ENCODE measurements around the gene PDLIM1.

Gene PDLIM1, protein sequence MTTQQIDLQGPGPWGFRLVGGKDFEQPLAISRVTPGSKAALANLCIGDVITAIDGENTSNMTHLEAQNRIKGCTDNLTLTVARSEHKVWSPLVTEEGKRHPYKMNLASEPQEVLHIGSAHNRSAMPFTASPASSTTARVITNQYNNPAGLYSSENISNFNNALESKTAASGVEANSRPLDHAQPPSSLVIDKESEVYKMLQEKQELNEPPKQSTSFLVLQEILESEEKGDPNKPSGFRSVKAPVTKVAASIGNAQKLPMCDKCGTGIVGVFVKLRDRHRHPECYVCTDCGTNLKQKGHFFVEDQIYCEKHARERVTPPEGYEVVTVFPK

DNA sequence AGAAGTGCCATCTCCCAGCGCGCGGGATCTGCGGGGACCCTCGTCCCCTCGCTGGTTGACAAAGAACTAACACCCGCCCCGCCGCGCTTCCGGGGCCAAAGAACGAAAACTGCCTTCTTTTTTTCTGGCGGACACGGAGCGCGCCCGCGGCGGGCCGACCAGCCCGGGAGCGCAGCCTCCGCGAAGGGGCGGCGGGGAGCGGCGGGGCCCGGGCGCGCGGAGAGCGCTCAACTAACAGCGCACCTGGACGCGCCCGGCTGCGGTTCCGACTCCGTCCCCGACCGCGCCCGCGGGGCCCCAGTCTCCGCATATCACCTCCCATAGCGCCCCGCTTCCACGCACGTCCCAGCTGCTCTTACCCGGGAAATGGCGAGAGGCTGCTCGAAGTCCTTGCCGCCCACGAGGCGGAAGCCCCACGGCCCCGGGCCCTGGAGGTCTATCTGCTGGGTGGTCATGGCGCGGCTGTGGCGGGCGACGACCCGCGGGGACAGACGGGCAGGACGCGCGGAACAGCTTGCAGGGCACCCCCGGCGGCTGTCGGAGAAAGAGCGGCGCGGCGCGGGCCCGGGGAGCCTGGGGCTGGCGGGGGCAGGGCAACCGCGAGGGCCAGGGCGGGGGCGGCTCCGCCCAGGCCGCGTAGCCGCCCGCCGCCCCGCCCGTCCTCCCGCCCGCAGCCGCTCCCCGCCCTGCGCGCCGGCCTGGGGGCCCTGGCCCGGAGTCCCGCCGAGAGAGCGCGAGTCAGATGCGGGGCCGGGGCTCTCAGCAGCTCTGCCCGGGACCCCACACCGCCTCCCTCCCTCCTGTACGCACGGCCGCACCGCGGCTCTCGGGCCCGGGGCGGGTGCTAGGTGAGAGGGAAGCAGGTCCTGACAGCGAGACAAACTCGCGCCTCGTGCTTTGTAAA is at the start of gene PDLIM1:
PDLIM1 (minus strand) TSS at position 543 of the 904 bp plus-strand sequence; CDS start at position 455, 88 bp downstream.
- DNase-seq (ENCODE audit: low read depth): peak; percentile 39

- no peak for DNase-seq (ENCODE audit: low read depth)
Observed at GRCh38 chr10:95339863-95340262, 49.1 kb upstream of the PDLIM1 start.

DNA sequence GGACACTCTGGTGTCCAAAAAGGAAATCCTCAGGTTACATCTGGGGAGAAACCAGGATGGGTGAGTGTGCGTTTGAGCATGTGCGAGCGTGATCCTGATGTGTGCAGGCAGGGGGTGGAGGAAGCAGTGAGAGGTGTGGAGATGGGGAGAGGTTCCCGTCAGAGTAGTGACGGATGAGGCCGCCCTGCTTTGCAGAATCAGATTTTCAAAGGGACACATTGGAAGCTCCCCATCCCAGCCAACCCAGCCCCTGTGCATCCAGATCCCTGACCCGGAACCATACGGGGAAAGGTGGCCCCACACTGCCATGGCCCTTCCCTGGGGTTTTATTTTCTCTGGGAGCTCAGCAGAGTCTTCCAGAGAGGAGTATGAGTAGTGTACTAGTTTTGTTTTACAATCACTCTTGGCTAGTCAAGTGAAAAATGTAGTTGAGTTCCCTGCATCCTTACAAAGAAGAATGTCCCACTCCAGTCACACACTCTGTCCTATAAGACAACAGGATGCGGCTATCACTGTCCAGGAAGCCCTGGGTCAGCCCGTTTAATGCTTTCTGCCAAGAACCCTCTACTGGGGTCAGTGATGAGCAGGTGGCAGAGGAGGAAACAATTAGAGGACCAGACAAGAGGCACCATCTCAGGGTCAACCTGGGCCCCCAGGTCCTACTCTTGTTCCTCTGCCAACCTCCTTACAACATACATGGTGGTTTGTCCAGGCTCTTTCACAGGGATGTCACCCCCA is 46.8 kb upstream of the PDLIM1 start:
- DNase-seq (ENCODE audit: low read depth): no peak

GRCh38 chr10:95336702-95337101 is 45.9 kb upstream of the PDLIM1 start:
- DNase-seq (ENCODE audit: low read depth): no peak

DNA sequence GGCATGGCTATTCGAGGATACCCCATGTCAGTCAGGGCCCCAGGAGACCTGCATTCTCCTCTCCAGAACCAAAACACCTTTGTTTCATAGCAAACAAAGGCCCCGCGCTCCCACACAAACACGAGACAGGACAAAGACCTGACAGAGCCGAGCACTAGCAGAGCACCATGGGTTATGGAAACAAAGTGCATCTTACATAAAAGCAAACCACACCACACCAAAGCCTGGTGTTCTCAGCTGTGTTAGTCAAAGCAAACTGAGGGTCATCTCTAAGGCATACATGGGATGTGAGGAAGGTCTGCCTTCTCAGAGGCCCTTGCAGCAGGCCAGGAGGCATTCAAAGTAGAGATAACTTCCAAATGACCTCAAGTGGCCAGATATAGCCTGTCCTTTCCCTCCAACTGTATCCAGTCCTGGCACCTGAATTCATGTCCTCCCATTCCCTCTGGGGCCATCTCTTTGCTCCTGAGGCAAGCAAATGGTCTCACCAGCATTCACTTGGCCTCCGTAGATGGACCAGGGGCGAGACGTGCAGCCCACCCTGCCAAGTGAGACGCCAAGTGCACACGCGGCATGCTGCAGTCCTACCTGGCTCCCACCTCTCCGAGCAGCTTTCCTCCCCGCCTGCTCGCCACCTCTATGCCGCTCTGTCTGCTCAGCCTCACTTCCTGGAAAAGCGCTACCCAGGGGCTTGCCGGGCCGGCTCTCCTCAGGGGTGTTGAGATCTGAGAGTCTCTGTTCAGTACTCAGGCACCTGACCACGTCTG is 45.3 kb upstream of the PDLIM1 start:
- no peak for DNase-seq (ENCODE audit: low read depth)

- no peak for DNase-seq (ENCODE audit: low read depth)
Observed at GRCh38 chr10:95334805-95335144, 44.0 kb upstream of the PDLIM1 start.

GRCh38 chr10:95333997-95334804 is 43.4 kb upstream of the PDLIM1 start:
- peak; percentile 41 for DNase-seq (ENCODE audit: low read depth)

GRCh38 chr10:95332666-95333249 is 42.0 kb upstream of the PDLIM1 start:
- DNase-seq (ENCODE audit: low read depth): no peak

DNA sequence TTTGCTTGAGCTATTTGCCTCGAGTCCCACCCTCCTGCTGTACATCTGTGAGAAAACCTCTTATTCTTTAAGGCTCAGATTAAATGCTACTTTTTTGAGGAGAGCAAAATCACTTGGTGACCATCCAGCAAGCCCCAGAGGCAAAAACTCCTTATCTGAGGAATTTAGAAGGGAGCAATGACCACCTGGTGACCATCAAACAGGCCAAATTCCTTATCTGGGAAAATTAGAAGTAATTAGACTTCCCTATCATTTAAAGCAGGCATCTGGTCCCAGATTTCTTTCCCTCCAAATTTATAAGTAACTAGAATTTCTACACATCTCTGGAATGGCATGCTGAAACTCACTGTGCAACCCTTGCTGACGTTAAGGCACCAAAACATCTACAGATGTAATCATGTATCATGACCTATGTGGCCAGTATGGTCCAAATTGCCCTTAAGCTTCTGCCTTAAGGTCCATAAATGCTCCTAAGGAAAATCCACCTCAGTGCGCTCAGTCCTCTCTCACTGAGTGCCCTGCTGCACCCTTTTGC is 40.9 kb upstream of the PDLIM1 start:
- DNase-seq (ENCODE audit: low read depth): no peak

GRCh38 chr10:95330966-95331453 is 40.2 kb upstream of the PDLIM1 start:
- DNase-seq (ENCODE audit: low read depth): no peak

- DNase-seq (ENCODE audit: low read depth): no peak
Observed at GRCh38 chr10:95329296-95329695, 38.5 kb upstream of the PDLIM1 start.

DNA sequence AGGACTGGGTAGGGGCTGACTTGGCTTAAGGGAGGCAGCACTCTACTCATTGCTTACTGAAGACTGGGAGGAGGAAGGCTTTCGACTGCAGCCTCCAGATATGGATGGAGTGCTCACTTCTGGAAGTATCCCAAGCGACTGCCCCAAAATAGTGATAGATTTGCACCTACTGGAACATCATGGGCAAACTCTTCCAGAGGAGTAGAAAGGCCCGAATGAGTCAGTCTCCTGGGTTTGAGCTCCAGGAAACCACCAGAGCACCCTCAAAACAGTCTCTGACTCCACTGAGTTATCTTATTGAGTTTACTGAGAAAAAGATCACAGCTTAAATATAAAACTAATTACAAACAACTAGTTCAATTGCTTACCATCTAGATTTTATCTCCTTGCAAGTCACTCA is 37.2 kb upstream of the PDLIM1 start:
- DNase-seq (ENCODE audit: low read depth): no peak

GRCh38 chr10:95327367-95327766 is 36.6 kb upstream of the PDLIM1 start:
- DNase-seq (ENCODE audit: low read depth): no peak

DNA sequence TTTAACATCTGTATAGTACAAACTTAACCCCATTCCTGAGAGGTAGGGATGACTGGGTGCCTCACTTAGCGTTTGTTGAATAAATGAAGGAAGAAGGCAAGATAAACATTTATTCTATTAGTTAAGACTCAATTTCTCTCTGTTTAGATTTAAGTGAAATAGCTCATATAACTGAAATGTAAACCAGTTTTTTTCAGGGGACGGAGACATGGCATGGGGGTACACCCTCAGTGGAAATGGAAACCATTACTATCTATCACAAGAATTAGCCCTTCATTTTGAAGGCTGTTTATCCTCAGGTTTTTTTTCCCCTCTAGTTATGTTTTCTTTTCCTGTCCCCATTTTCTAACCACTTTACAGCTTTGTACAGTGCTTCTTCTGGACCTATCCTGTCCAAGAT is 35.6 kb upstream of the PDLIM1 start:
- no peak for DNase-seq (ENCODE audit: low read depth)

DNA sequence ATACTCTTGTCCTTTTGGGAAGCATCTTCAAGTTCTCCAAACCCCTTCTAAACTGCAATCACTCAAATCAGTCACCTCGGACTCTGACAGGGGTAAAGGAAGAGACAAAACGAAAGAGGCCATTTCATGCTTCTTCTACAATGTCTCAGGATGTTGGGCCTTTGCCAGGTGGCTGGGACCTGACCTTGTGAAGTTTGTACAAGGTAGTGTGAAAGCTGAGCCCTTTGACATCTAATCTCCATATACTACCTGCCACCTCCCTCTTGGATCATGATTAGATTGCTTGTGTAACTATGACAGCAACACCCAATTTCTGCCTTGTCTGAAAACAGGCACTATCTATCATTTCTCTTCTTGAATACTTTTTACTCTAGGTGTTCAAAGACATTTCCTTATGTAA is 35.1 kb upstream of the PDLIM1 start:
- no peak for DNase-seq (ENCODE audit: low read depth)

- no peak for DNase-seq (ENCODE audit: low read depth)
Observed at GRCh38 chr10:95324436-95325268, 33.8 kb upstream of the PDLIM1 start.

DNA sequence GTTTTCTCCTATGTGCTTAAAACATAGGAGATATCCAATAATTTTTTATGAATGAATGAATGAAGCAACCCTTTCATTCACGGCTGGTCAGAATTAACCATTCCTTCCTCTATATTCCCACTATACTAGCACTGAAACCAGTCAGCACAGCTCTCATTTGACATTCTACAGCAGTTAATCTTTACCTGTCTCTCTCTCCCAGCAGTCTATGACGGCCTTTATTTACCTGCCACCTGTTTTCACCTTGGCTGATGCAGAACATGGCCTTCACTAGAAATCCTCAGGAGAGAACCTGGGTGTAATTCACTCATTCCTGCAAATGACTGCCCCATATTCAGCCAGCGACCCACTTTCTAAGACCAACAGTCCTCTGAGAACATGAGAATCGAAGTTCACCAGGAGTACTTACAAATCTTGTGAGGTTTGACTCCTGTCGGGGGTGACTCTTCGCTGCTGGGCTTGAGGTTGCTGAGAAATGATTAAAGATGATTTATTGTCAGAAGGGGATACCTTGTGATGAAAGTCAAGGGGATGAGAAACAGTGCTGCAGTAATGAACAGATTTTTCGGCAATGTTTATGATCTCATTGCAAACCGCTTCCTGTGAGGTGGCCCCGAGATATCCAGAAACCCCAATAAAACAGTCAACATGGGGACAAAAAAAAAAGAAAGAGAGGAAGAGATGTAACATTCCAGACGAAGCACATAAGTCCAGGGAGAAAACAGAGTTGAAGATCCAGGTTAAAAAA is 30.9 kb upstream of the PDLIM1 start:
- DNase-seq (ENCODE audit: low read depth): no peak

- no peak for DNase-seq (ENCODE audit: low read depth)
Observed at GRCh38 chr10:95319239-95319638, 28.4 kb upstream of the PDLIM1 start.

- DNase-seq (ENCODE audit: low read depth): no peak
Observed at GRCh38 chr10:95315509-95315908, 24.7 kb upstream of the PDLIM1 start.
